Activated naive CD4-positive, alpha-beta T cell treated with anti-CD3 and anti-CD28 coated beads, Interleukin-2, amount 50 U/mL, for 24 hours (primary cell): ENCODE data around the gene LYSMD2.
A peak's percentile ranks its signal among the peaks of the same experiment; 100 is the strongest.

ENCODE experiments used
- H3K27ac Mint-ChIP-seq: one replicate; pipeline ENCODE4 v1.8.0; 2021; ENCODE audit warnings: mild to moderate bottlenecking, mixed read lengths
- H3K27me3 Mint-ChIP-seq: one replicate; pipeline ENCODE4 v1.8.0; 2021; ENCODE audit warnings: mixed read lengths
- H3K36me3 Mint-ChIP-seq: one replicate; pipeline ENCODE4 v1.8.0; 2021; ENCODE audit warnings: mixed read lengths
- H3K4me1 Mint-ChIP-seq: one replicate; pipeline ENCODE4 v1.8.0; 2021; ENCODE audit warnings: mixed read lengths
- H3K4me3 Mint-ChIP-seq: one replicate; pipeline ENCODE4 v1.8.0; 2021; ENCODE audit warnings: mild to moderate bottlenecking, mixed read lengths
- H3K9me3 Mint-ChIP-seq: one replicate; pipeline ENCODE4 v1.8.0; 2021; ENCODE audit warnings: mixed read lengths

Gene LYSMD2

DNA sequence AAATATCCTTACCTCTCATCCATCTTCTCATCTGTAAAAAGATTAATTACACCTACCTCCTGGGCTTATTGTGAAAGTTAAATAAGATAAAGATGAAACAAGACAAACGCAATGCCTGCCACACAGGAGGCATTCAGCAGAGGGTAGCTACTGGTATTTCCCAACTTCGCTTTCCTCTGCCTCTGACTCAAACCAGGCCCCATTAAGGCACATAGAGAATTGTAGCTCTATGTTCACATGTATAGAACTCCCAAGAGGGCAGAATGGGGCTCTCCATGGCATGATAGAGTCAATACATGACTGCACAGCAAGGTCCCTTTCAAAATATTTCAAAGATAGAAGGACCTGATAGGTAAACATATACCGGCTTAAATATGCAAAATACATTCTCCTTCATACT, 1.4 kb downstream of the LYSMD2 start:
- Mint-ChIP-seq H3K27me3 (no peaks in the 10 kb centered on the region), H3K4me3 (peak overlapping the region; percentile 92), H3K9me3 (no peaks in the 10 kb centered on the region), H3K36me3 (no peaks in the 10 kb centered on the region), H3K27ac (peak overlapping the region; percentile 97), H3K4me1 (peaks cover 76% of the 10 kb centered on the region)

DNA sequence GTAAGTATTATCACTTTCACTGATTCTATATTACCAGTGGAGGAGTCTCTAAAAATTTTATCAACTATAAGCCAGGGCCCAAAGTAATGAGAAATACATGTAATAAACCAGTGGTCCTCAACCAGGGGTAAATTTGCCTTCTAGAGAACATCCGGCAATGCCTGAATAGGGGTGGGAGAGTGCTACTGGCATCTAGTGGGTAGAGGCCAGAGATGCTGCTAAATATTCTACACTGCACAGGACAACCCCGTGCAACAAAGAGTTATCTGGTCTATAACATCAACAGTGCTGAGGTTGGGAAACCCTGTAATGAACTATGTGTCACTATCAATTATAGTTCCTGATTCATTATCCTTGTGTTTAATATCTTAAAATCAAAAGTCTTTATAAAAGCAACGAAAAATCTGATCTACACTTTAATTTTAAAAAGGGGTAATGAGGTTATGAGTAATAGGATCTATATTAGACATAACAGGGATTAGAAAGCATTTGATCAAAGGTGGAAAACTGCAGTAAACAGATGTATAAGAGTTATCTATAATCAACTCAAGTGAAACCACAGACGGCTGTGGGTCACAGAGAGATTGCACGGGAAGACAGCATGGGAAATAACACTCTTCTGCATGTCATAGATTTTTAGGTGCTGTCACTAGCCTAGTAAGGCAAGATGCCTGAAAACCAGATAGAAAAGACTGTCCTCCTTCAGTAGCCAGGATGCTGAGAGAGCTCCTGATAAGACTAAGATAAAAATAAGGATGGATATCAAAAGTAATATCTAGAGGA, 2.0 kb downstream of the LYSMD2 start:
- H3K4me1 Mint-ChIP-seq: peaks cover 82% of the 10 kb centered on the region
- no peaks in the 10 kb centered on the region for H3K9me3 Mint-ChIP-seq
- peak overlapping the region; percentile 97 for H3K27ac Mint-ChIP-seq
- H3K27me3 Mint-ChIP-seq: no peaks in the 10 kb centered on the region
- H3K36me3 Mint-ChIP-seq: no peaks in the 10 kb centered on the region
- peak overlapping the region; percentile 92 for H3K4me3 Mint-ChIP-seq

DNA sequence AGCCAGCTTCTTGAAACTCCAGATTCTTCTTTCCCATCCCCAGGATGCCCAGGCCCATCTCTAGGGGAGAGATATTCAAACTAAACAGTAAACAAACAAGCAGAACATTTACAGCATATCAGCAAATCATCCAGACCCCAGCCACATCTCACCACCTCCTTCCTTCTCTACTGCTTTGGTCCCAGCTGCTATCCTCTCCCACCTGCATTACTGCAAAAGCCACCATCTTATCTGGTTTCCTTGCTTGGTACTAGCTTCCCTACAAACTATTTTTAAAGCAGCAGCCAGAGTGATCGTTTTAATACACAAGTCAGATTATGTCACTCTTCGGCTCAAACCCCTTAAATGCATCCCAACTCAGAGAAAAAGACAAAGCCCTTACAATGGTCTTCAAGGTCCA, 4.8 kb downstream of the LYSMD2 start:
- H3K27me3 Mint-ChIP-seq: no peaks in the 10 kb centered on the region
- H3K4me1 Mint-ChIP-seq: peaks cover 82% of the 10 kb centered on the region
- H3K36me3 Mint-ChIP-seq: peaks cover 2% of the 10 kb centered on the region
- peak overlapping the region; percentile 98 for H3K27ac Mint-ChIP-seq
- H3K4me3 Mint-ChIP-seq: peak overlapping the region; percentile 31
- H3K9me3 Mint-ChIP-seq: no peaks in the 10 kb centered on the region

DNA sequence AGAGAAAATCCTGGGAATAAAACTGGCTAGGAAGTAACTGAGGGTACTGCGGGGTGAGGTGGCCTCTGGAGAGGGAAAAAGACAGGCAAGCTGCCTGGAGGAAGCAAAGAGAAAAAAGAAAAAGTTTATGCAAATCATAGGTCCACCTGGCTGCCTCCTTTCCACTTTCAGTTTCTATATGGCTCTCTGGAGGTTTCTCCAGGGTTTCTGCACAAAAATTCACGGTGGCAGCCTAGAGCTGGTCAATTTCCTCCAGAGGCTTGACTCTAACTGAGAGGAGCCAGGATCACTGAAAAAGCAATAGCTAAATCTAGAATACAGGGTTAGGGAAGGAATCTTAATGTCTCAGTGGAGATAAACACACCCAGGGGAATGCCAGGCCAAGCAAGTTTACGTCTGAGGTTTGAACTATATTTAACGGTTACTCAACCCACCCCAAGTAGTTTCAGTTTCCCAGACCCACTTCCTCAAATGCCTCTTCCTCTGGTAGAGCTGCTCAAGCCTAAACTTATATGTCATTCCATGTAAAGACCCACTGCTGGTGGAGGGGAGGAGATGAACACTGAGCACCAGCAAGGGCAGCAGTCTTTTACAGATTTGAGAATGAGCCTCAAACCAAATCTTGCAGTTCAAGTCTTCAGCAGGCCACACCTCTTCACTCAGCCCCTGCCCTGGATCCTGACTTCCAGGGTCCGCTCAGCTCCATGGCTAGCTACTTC, 5.7 kb downstream of the LYSMD2 start:
- Mint-ChIP-seq H3K9me3 (no peaks in the 10 kb centered on the region), H3K27me3 (no peaks in the 10 kb centered on the region), H3K4me3 (peak overlapping the region; percentile 83), H3K27ac (peak overlapping the region; percentile 98), H3K4me1 (peaks cover 91% of the 10 kb centered on the region), H3K36me3 (peaks cover 2% of the 10 kb centered on the region)

DNA sequence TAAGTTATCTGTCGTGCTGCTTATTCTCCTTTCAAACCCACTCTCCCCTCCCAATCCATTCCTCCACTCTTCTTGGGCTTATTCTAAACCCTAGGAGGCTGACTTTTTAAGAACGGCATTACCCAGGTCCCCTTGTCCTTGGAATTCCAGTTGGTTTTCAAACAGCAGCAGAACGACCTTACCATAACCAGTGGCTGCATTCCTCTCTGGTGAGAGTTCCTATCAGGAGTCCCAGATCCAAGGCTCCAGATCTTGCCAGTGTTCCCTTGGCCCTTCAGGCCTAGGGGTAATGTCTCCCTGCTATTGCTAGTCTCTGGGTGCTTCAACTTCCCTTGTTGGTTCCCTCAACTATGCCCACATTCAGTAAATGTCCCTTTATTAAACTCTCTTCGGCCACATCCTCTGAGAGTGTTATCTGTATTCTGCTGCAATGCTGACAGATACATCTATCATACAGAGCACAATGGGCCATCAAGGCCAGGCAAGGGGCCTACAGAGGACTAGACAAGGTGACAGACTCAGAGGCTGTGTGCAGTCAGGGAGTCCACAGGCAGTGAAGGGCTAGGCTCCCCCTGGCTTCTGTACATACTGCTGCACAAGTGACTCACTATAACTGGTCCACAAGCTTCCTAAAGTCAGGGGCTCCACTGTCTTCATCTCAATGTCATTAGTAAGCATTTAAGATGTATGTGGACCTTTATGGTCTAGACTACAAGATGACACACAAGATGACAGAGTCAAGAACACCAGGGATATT, 10.1 kb downstream of the LYSMD2 start:
- no peaks in the 10 kb centered on the region for H3K27me3 Mint-ChIP-seq
- peaks cover 81% of the 10 kb centered on the region for H3K4me1 Mint-ChIP-seq
- H3K9me3 Mint-ChIP-seq: no peaks in the 10 kb centered on the region
- H3K27ac Mint-ChIP-seq: peak overlapping the region; percentile 80
- no peak overlapping the region for H3K4me3 Mint-ChIP-seq
- peaks cover 5% of the 10 kb centered on the region for H3K36me3 Mint-ChIP-seq

DNA sequence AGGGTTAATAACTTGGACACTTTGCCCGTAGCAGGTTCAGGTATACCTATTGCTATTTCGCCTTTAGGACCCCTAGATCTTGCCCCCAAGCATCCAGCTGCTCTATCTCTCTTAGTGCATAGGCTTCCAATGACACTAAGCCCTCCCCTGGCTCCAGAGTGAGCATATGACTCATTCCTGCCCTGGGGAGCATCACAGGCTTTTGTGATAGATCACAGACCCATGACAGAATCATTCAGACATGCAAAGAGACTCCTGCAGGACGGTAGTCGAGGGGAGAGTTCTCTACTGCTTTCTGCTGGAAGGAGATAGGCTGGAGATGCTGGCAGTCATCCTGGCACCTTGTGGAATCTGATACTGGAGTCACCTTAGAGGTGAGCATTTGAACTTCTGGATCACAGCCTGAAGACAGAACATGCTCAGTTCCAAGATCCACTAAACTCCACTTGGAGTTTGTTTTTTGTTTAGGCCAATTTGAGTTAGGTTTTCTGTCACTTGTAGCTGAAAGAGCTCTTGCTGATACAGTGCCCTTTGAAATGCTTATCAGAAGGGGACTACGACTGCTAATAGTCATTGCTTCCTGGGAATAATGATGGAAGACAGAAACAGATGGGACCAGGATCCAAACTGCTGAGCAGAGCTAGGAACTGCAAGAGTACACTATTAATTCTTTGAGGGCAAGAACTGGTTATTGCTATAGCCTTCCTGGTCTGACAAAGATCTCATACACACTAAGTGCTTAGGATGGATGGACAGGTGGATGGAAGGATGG, 11.0 kb downstream of the LYSMD2 start:
- Mint-ChIP-seq H3K4me1 (peaks cover 78% of the 10 kb centered on the region), H3K27ac (peak overlapping the region; percentile 71), H3K9me3 (no peaks in the 10 kb centered on the region), H3K27me3 (no peaks in the 10 kb centered on the region), H3K36me3 (peaks cover 9% of the 10 kb centered on the region), H3K4me3 (peak overlapping the region; percentile 9)

DNA sequence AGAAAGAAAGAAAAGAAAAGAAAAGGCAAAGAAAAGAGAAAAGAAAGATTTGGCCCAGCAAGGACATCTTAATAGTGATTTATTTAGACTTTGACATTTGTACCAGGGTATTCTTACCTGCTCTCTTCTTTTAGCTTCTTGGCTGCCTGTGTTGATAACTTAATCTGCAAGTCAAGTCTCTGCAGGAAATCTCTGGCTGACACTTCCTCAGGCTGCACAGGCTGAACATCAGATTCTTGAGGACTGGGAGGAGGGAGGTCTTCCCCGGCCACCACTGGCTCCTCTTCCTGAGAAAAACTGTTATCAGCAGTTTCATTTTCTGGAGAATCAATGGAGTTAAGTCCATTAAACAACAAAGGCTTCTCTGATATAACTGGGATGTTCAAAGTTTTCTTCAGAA, 12.8 kb downstream of the LYSMD2 start:
- H3K27me3 Mint-ChIP-seq: no peaks in the 10 kb centered on the region
- no peaks in the 10 kb centered on the region for H3K9me3 Mint-ChIP-seq
- no peak overlapping the region for H3K4me3 Mint-ChIP-seq
- peaks cover 71% of the 10 kb centered on the region for H3K4me1 Mint-ChIP-seq
- H3K36me3 Mint-ChIP-seq: peaks cover 14% of the 10 kb centered on the region
- H3K27ac Mint-ChIP-seq: no peak overlapping the region

DNA sequence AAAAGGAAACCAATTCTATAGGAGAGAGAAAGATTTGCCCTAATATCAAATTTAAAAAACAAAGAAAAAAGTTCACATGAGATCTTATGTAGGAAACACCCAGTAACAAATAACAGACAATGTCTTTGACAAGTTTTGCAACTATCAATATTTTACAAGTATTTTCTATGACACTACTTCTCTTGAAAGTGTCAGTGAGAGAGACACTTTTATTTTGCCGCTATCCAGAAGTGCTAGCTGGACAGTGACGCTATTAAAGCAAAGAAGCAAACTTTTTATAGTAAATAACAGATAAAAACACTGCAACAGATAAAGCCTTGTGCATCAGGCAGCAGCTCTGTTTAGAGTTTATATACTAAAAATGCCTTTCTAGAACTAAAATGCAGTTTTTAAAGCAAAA, 13.3 kb downstream of the LYSMD2 start:
- Mint-ChIP-seq H3K36me3 (peaks cover 14% of the 10 kb centered on the region), H3K9me3 (no peaks in the 10 kb centered on the region), H3K27ac (no peak overlapping the region), H3K4me1 (peaks cover 69% of the 10 kb centered on the region), H3K27me3 (no peaks in the 10 kb centered on the region), H3K4me3 (no peak overlapping the region)

DNA sequence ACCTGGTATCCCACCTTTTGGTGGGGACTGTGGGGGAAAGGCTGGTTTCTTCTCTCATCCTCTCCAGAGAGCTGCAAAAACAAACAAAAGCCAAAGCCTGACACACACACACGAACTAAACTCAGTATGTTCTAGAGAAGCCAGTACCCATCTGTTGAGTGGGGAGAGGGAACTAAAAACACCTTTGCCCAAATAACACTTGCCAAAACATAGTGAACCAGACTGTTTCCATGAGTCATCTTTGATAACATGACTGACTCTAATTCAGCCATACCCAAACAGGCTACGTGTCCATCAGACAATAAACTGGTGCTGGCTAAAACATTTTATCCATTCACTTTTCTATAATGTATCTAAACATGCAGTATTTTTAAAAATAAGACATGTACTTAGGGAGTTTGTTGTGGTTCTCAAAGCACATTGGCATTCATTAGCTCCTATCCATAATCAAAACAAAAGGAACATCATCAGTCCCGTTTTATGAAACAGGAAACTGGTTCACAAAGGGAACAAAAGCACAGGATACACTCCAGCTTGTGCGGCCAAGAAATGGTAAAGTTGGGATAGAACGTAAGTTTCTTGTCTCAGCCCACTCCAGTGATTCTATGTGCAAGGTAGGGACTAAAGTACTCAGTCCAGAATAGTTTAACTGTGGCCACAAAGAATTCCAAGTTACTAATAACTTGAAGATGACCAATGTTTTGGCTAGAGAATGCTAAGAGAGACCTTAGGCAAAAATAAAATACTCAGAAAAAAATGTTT, 16.1 kb downstream of the LYSMD2 start:
- Mint-ChIP-seq H3K36me3 (peaks cover 12% of the 10 kb centered on the region), H3K27me3 (no peaks in the 10 kb centered on the region), H3K27ac (no peak overlapping the region), H3K4me1 (peaks cover 43% of the 10 kb centered on the region), H3K9me3 (no peaks in the 10 kb centered on the region), H3K4me3 (no peak overlapping the region)

DNA sequence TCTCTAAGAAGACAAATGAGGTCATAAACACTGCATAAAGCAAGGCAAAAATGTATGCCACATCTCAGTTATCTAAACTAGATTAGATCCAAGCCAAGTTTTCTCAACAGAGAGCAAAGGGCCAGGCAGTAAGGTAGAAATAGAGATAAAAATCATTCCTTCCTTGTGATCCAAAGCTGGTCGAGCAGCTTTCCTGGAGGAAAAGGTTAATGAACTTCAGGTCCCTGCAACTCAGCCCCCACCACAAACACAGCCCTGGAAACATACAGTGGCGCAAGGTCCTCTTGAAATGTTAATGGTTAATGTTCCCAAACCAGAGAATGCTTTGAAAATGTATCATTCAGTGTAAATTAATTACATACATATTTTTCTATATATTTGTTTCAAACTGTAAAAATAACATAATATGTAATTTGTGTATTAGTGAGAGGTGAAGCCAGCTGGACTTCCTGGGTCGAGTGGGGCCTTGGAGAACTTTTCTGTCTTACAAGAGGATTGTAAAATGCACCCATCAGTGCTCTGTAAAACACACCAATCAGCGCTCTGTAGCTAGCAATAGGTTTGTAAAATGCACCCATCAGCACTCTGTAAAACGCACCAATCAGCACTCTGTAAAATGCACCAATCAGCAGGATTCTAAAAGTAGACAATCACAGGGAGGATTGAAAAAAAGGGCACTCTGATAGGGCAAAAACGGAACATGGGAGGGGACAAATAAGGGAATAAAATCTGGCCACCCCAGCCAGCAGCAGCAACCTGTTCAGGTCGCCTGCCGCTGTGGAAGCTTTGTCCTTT, 17.1 kb downstream of the LYSMD2 start:
- Mint-ChIP-seq H3K27ac (no peak overlapping the region), H3K27me3 (no peaks in the 10 kb centered on the region), H3K4me3 (no peak overlapping the region), H3K36me3 (peaks cover 12% of the 10 kb centered on the region), H3K4me1 (peaks cover 33% of the 10 kb centered on the region), H3K9me3 (no peaks in the 10 kb centered on the region)

DNA sequence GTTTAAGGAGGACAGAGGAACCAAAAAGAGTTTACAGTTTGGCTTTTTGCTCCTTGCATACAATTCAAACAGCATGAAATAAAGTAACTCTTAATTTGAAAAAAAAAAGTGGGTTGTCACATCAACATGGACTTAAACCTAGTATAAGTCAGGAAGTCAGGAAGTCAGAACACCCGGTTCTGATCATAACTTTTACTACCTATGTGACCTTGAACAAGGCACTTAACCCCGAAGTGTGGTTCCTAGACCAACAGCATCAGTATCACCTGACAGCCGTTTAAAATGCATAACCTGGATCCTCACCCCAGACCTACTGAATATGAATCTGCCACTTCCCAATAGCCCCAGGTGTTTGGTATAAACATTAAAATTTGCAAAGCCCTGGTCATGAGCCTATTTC, 18.7 kb downstream of the LYSMD2 start:
- Mint-ChIP-seq H3K4me3 (no peak overlapping the region), H3K27ac (no peak overlapping the region), H3K27me3 (no peaks in the 10 kb centered on the region), H3K4me1 (peaks cover 17% of the 10 kb centered on the region), H3K9me3 (no peaks in the 10 kb centered on the region), H3K36me3 (peaks cover 9% of the 10 kb centered on the region)

DNA sequence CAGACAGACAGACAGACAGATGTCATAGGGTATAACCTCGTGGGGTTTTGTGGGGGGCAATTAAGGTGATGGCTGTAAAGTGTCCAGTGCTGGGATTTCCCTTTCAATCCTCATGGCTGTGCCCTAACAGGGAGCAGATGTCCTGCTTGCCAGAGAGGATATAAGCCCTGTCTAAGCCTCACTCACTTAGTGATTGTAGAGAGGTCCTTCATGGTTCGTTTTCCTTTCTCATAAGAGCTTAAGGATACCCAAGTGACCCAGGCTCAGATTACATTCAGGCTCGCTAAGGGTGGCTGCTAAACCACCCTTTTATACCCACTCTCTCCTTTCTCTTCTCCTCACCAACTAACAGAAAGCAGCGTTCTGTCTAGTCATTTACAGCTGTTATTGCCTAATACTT, 19.2 kb downstream of the LYSMD2 start:
- H3K36me3 Mint-ChIP-seq: peaks cover 9% of the 10 kb centered on the region
- H3K27ac Mint-ChIP-seq: no peak overlapping the region
- no peak overlapping the region for H3K4me3 Mint-ChIP-seq
- H3K4me1 Mint-ChIP-seq: peaks cover 17% of the 10 kb centered on the region
- H3K27me3 Mint-ChIP-seq: no peaks in the 10 kb centered on the region
- no peaks in the 10 kb centered on the region for H3K9me3 Mint-ChIP-seq

DNA sequence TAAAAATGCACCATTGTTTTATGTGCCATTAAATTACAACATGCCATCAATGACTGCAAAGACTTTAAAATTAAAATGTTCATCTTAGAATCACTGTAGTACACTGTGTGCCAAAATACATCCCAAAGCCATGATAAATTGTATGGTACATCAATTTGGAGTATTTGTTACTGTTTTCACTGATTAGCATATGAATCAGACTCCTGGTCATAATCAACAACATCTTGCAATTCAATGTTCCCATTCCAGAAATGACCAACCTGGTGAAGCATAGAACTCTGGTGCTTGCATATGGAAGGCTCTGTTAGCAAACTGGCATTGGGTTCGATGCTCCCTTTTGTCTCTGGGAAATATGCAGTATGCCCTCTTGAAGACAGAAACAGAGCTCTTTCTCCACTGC, 22.5 kb downstream of the LYSMD2 start:
- Mint-ChIP-seq H3K4me1 (no peaks in the 10 kb centered on the region), H3K27me3 (no peaks in the 10 kb centered on the region), H3K27ac (no peak overlapping the region), H3K9me3 (no peaks in the 10 kb centered on the region), H3K36me3 (peaks cover 2% of the 10 kb centered on the region), H3K4me3 (no peak overlapping the region)

DNA sequence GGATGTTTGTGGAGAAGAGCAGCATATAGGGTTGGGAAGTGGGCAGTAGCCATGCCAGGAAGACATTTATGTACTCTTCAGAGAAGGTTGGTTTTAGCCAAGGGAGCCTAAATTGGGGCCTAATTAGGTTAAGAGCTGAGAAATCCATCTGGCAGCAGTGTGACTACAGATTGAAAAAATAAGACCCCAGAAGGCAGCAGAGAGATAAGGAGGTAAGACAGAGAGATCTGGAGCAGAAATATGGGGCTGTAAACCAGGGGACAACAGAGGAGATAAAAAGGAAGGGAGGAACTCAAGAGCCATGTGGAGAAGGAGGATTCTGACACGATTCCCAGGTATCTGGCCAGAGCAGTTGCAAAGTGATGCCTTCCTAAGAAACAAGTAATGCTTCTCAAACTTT, 23.3 kb downstream of the LYSMD2 start:
- Mint-ChIP-seq H3K4me1 (no peaks in the 10 kb centered on the region), H3K27me3 (no peaks in the 10 kb centered on the region), H3K9me3 (no peaks in the 10 kb centered on the region), H3K36me3 (peaks cover 2% of the 10 kb centered on the region), H3K27ac (no peak overlapping the region), H3K4me3 (no peak overlapping the region)
